Eye (tissue), 1 donor: Measurements from ENCODE around the gene MGA.

ENCODE experiments used
- DNase-seq: peaks from one replicate; pipeline ENCODE4 v3.0.0-alpha.2; 2015

MGA gene

DNA sequence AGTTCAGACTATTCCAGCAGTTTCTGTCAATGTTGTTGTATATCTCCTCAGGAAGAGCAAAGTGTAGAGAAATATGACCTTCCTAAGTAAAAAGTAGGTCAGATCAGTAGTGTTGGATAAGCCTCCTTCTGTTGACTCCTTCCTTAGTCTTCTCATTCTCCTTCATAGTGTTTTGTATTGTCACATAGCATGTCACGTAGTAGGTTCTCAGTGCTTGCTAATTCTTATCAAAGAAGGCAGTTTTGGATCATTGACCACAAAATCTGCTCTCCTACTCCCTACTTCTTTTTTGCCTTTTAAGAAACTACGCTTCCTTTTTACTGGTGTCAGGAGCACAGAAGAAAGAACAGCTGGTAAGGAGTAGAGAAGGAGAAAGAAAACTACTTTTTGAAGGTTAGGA, 1.0 kb upstream of the MGA start:
- DNase-seq, result no peak

DNA sequence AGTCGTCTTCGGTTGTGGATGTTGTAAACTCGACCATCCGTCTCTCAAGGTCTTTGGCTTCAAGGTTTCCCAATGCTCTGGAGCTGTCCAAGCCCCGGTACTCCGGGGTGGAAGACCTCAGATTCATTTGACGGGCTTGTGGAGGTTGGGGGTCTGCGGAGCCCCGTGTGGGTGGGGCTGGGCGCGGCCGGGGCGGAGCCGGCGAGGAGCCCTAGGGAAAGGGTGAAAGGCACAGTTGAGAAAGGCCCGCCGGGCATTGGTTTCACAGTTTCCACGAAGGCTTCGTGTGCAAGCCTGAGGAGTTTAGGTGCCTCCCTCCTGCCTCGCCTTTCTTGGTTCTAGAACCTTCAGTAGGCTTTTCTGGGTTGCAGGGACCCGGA, 360 bp upstream of the MGA start:
- no peak for DNase-seq

DNA sequence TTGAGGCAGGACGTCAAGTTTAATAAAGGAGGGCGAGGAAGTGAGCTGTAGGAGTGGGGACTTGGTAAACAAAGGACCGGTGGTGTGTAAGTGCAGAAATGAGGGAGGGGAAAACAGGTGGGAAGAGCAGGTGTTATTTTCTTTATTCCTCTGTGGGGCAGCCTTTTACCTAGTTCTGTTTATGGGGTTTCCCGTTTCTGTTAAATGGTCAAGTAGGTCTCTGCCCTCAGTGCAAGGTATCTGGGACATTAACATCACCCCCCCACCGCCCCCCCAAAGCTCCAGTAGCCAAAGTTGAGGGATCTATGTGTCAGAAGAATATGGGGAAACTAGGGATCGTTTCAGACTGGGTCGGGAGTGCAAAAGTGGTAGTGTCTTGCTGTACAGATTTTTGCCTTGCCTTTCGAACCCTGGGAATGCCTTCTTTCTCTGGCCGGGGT, 893 bp downstream of the MGA start:
- no peak for DNase-seq

DNA sequence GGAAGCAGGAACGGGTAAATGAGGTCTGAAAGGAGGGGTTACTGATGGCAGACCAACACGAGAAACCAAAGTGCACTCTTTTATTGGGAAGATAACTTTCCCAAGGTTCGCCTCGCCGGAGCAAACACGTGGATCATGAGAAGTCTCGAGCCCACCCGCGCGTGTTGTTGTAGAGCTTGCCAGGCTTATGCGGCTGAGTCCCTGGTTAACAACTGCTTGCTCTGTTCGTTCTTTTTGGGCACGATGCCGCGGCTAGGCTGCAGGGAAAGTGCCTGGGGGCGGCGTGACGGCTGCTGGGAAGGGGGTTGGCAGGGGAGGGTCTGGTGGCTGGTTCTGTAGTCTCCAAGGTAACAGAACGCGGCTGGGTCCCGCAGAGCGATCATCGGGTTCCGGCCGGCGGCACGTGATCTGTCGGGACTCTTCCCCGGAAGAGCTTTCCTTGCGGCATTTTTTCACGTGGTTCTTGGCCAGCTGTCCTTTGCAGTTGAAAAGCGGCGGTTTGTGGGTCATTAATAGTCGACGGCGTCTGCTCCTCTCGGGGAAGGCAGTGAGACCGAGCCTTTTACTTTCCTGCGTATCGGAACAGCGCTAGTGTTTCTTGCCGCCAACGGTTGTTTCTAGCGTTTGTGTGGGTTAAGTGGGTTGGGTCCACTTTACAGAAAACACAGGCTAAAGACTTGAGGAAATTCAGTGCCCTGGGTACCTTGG, 1.5 kb downstream of the MGA start:
- DNase-seq, result peak; percentile 89

DNA sequence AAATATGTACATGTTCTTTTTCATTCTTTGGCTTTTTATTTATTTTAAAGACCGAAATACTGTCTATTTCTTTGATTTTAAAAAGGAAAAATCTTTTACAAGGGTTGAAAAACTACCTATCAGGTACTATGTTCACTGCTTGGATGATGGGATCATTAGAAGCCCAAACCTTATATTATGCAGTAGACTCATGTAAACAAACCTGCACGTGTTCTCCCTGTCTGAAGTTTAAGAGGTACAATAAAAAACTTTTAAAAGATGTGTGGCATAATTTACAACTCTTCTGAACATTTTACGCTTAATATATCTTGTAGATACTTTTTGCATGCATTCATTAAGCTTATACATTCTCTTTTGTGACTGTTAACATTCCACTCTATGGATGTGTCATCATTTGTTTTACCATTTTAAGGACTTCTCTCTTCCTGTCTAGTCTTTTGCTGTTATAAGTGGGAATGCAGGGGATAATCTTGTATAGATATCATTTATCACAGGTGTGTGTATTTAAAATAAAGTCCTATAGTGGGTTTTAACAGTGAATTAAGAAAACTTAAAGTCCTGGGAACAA, 6.2 kb downstream of the MGA start:
- DNase-seq, result no peak

DNA sequence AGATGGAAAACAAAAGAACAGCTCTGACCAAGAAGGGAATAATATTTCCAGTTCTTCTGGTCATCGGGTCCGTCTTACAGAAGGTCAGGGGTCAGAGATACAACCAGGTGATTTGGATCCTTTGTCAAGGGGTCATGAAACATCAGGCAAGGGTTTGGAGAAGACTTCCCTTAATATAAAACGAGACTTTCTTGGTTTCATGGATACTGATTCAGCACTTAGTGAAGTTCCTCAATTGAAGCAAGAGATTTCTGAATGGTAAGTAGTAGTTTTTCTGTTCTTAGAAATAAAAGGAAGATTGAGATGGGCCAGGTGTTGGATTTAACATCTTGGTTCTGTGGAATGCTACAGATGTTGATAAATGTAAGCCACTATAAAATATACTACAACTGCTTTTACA, 9.5 kb downstream of the MGA start:
- no peak for DNase-seq

DNA sequence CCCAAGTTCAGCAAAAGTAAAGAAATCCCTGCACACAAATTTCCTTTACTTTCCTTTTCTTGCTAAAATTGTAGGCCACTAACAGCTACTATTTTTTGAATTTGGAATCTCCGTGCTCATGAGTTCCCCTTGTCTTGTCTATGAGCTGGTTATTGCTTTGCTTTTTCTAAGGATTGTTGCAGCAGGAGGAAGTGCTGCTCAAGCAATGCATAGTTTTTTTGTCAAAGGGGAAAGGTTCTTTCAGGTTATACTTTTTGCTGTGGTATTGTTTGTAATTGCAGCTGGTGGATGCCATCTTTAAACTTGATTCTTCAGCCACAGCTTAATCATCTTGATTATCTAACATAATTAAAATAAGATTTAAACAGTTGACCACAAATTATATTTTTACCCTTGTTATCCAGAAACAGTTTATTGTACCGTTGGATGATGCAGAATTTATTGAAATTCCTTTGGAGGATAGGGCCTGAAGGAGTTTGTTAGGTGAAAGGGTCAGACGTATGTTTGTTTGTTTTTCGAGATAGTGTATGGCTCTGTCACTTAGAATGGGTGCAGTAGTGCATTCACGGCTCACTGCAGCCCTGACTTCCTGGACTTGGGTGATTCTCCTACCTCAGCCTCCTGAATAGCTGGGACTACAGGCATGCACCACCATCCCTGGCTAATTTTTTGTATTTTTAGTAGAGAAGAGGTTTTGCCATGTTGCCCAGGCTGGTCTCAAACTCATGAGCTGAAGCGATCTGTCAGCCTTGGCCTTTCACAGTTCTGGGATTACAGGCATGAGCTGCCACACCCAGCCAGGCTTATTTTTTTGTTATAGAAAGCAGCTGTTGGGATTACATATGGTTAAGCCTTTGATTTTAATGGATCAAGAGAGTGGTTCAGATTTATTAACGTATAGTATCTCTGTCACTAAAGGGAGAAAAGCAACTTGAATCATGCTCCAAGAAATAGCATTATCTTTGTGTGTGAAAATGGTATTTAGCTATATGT, 11.7 kb downstream of the MGA start:
- DNase-seq, result no peak

DNA sequence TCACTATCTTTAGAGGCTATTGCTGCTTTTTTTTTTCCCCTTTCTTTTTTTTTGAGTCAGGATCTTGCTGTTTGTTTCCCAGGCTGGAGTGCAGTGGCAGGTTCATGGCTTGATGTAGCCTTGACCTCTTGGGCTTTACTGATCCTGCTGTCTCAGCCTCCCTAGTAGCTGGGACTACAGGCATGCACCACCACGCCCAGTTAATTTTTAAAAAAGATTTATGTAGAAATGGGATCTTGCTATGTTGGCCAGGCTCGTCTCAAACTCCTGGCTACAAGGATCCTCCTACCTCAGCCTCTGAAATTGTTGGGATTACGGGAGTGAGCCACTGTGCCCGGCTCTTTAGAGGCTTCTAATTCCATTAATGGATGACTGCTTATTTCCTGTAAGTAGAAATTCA, 15.1 kb downstream of the MGA start:
- no peak for DNase-seq

DNA sequence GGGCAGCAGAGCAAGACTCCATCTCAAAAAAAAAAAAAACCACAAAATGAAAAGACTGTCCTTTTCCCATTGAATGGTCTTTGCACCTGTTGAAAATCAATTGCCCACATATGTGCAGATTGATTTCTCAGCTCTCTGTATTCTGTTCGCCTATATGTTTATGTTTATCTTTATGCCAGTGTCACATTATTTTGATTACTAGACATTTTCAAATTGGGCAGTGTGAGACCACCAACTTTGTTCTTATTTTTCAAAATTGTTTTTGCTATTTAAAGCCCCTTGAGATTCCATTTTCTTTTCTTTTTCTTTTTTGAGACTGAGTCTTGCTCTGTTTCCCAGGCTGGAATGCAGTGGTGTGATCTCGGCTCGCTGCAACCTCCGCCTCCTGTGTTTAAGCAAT, 18.5 kb downstream of the MGA start:
- DNase-seq, result no peak

DNA sequence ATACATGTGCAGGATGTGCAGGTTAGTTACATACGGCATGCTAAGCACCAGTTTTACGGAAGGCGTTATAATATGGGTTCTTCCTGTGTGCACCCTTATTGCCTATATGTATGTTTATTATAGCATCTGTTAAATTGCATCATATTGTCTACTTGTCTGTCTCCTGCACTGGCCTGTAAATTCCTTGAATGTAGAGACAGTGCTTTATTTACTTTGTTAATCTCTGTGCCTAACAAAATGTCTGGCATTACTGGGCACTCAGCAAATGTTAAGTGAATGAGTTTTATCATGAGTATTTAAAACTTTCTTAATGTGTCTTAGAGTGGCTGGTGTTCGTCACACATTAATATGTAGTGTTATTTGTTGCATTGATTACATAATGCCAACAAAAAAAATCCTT, 23.8 kb downstream of the MGA start:
- DNase-seq, result no peak

DNA sequence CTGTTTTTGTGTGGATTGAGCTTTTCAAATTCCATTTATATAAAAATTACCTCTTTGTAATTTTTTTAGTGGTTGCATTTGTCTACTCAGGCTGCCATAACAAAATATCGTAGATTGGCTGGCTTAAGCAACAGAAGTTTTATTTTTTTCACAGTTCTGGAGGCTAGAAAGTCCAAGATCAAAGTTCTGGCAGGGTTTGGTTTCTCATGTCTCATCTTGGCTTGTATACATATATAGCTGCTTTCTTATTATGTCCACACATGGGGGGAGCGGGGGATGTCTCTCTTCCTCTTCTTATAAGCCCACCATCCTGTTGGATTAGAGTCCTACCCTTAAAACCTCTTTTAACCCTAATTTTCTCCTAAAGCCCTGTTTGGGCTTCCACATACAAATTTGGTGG, 28.5 kb downstream of the MGA start:
- no peak for DNase-seq

DNA sequence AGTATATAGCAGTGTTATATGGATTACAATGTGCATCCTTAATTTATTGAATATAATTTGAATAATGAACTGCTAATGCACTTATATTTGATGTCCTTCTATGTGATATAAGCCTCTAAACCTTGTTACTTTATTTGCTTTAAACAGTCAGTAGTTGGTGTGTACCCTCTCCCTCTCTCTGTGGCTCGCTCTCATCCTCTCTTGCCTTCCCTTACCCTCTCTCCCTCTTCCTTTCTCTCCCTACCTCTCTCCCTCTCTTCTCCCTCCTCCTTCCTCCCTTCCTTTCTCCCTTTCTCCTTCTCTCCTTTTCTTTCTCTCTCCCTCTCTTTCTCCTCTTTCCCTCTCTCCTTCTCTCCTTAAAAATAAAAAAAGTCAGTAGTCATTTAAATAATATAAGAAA, 28.9 kb downstream of the MGA start:
- no peak for DNase-seq

DNA sequence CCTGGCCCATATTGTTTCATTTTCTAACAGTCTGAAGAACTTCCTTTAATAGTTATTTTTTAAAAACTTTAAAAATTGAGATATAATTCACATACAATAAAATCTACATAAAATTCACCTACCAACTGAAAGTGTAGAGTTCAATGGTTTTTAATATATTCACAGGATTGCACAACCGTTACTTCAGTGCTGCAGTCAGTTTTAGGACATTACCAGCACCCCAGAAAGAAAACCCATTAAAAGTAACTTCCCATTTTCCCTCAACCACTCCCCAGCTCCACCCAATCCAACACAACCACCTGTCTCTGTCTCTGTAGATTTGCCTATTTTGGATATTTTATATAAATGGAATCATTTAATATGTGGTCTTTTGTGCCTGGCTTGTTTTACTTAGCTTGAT, 29.6 kb downstream of the MGA start:
- no peak for DNase-seq

DNA sequence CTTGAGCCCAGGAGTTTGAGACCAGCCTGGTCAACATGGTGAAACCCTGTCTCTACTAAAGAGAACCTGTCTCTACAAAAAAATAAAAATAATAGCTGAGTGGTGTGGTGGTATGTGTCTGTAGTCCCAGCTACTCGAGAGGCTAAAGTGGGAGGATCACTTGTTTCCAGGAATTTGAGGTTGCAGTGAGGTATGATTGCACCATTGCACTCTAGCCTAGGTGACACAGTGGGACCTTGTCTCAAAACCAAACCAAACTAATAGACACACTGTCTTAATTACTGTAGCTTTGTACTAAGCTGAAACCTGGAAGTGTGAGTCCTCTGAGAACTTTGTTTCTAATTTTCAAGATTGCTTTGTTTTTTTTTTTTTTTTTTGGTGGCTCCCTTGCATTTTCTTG, 30.4 kb downstream of the MGA start:
- no peak for DNase-seq

DNA sequence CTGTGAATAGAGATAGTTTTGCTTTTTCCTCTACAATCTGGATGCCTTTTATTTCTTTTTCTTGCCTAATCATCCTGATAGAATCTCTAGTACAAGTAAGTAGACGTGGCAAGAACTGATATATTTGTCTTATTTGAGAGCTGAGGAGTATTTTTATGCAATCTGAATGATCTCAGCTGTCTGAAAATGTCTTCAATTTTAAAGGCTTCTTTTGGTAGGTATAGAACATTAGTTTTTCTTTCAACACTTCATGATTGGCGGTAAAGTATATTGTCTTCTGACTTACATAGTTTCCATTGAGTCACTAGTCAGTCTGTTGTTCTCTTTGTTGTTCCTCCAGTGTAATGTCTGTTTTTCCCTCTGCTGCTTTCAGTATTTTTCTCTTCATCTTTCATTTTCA, 31.3 kb downstream of the MGA start:
- DNase-seq, result no peak

DNA sequence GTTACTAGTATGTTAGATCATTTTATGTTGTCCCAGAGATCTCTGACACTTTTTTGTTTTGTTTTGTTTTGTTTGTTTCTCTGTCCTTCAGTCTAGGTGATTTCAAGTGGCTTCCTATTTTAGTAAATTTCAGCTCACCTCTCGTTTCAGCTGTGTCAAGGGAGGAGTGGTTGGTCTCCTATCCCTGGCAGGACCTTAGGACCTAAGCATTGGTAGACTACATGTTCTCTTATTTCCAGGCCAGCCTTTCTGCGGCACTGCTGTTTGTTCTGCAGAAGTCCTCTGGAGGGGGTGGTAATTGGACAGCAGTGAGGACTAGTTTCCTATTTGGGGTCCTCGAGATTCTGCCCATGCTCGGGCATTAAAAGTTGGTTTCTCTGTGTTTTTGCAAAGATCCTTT, 31.8 kb downstream of the MGA start:
- DNase-seq, result no peak

DNA sequence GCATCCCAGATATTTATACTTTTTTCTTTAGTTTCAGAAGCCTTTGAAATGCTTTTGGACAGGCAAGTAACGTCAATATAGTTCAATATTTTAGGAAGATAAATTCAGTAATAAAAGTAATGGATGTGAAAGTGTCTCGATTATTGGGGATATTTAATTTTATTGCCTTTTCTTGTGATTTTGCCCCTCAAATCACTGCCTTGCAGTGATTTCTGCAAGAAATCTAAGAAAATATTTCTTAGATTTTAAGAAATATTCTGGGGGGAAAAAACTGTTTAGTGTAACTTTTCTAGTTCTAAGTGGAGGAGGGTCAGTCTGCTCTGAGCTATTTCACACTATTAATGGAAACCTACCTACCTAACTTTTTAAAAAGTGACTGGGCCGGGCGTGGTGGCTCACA, 33.6 kb downstream of the MGA start:
- DNase-seq, result no peak

DNA sequence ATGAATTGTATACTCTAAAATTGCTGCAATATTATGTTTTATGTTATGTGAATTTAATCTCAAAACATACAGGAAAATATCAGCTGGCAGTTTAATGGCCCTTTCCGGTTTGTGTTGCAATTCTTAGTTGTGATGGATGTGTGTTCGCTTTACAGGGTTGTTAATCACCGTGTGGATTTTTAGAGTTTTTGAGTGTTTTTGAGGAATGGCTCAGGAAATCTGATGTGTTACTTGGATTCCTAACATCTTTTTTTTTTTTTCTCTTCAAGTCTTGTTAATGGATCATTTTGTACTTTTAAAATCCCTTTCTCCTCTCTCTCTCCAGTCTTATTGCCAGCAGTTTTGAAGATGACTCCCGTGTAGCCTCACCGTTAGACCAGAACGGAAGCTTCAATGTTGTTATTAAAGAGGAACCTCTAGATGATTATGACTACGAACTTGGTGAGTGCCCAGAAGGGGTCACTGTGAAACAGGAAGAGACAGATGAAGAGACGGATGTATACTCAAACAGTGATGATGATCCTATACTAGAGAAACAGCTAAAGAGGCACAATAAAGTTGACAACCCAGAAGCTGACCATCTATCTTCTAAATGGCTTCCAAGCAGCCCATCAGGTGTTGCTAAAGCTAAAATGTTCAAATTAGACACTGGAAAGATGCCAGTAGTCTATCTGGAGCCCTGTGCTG, 35.7 kb downstream of the MGA start:
- DNase-seq, result peak; percentile 11

DNA sequence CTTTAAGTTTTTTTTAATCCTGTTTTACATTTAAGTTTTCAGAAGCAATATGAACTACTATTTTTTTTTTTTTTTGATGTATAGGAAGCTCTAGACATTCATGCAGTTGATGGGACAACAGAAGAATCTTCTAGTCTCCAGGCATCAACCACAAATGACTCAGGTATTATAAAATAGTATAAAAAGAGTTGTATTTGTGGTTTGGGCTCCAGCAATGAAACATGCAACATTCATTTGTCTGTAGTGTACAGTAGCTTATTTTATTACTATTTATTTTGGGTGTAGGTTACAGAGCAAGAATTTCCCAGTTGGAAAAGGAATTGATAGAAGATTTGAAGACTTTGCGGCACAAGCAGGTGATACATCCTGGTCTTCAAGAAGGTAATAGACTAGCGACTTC, 38.6 kb downstream of the MGA start:
- no peak for DNase-seq

DNA sequence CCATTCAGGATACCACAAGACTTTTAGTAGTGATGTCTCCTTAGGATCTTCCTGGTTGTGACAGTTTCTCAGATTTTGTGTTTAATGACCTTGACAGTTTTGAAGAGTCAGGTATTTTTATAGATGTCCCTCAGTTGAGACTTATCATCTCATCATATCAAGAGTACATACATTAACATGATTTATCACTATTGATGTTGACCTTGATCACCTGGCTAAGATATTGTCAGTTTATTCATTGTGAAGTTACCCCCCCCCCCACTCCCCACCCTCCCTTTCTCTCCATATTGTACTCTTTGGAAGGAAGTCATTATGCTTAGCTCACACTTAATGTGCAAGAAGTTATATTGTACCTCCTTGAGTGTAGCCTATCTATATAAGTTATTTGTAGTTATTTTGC, 42.9 kb downstream of the MGA start:
- DNase-seq, result no peak

DNA sequence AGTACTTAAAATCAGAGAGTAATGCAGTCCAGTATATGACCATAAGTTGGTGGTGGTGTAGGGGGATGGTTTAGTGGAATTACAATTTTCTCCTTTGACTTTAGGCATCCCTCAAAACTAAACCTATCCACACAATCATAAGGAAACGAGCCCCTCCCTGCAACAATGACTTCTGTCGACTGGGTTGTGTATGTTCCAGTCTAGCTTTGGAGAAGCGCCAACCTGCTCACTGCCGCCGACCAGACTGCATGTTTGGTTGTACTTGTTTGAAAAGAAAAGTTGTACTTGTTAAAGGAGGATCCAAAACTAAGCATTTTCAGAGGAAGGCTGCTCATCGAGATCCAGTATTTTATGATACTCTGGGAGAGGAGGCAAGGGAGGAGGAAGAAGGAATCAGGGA, 52.8 kb downstream of the MGA start:
- no peak for DNase-seq

DNA sequence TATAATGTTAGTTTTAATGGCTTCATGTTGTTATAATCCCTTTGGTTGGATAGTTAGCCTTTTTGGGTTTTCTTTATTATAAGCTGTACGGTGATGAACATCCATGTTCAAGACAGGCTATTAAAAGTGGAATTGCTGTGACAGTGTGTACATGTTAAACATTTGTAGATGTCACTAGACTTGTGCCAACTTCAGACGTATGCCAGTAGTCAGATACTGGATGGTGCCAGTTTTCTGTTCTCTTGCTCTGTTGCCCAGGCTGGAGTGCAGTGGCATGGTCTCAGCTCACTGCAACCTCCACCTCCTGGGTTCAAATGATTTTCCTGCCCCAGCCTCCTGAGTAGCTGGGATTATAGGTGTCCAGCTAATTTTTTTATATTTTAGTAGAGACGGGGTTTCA, 54.1 kb downstream of the MGA start:
- DNase-seq, result no peak

DNA sequence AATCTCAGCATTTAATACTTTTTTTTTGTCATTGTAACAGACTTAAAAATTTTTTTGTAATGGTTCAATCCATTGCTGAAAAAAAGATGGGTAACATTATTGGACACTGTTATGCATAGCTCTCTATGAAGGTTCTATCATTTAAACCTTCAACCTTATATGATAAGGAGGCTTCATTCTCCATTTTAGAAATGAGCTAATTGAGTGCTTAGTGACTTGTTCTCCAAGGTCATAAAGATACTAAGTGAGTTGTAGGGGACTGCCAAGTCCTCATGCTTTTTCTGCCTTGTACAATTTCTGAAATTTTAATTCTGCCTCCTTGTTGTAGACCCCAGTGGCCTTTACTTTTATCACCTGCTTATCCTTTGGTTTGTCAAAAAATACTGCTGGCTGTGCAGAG, 56.7 kb downstream of the MGA start:
- DNase-seq, result no peak
